ENCODE measurements around the gene DENND4C.
A peak's percentile ranks its signal among the peaks of the same experiment; 100 is the strongest.
"Not testable (repeated sequence)": the region's sequence is repeated elsewhere in the genome, so short reads cannot be mapped to it uniquely, and the experiment has no call there.

The DENND4C gene

GRCh38 chr9:19376931-19377330, 146.4 kb downstream of the DENND4C start:
- DNase-seq: no peak

DNA sequence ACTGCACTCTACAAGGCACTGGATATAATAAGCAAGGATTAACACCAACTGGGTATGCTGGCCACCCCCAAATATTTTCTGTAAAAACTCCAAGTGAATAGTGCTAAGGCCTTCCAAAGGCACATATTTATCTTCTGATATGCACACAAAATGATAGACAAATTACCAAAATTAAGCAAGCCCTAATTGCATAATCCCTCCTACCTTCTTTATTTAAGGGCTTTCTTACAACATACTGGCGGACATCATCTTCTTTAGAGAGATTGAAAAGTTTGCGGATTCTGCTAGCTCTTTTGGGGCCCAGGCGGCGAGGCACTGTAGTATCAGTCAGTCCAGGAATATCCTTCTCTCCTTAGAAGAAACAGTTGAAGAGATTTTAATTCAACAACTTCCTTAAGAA, 147.7 kb downstream of the DENND4C start:
- DNase-seq: no peak

DNA sequence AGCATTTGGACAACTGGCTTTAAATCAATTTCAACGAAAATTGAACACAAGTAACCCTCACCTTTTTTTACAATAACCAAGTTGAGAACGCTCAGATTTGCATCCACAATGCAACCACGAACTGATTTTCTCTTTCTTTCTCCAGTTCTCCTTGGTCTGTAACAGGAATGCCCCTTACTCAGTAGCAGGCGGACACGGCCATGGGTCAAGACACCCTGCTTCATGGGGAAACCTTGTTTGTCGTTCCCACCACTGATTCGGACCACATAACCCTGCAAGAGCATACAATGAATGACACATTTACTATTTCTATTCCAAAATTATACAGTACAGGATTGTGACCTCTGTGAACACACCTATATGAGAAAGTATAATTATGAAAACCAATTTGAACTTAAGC, 148.2 kb downstream of the DENND4C start:
- DNase-seq: no peak

- DNase-seq: no peak
These were observed 148.8 kb downstream of the DENND4C start for GRCh38 chr9:19379283-19379682.

- DNase-seq: peak; percentile 42
These were observed 149.2 kb downstream of the DENND4C start for GRCh38 chr9:19379697-19380046.

DNA sequence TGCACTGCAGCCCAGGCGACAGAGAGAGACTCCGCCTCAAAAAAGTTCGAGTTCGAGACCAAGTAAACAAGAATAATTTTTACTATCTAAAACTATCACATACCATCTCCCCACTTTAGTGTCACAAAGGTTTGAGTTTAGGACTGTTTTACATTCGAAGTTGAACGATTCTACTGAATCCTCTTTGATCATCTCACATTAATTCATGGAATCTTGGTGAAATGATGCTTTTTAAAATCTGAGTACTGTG, 150.3 kb downstream of the DENND4C start:
- no peak for DNase-seq

DNA sequence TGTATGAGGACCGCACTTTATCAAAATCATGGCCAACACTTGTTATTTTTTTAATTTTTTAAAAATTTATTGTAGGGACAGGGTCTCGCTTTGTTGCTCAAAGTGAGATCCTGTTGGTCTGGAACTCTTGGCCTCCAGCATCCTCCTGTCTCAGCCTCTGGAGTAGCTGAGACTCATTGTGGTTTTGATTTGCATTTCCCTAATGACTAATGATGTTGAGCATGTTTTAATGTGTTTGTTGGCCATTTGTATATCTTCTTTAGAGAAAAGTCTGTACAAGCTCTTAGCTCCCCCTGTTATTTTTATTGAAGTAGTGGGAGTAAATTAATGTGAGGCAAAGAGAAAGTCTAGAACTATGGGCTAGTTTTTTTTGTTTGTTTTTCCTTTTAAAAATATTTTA, 151.2 kb downstream of the DENND4C start:
- DNase-seq: no peak

DNA sequence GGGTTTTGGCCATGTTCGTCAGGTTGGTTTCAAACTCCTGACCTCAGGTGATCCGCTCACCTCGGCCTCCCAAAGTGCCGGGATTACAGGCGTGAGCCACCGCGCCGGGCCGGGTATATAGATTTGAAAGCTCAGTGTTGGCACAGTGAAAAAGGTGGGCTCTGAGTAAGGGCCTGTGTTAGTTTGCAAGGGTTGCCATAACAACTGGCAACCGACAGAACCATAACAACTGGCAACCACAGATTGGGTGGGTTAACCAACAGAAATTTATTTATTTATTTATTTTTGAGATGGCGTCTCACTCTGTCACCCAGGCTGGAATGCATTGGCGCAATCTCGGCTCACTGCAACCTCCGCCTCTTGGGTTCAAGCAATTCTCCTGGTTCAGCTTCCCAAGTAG, 154.7 kb downstream of the DENND4C start:
- not testable (repeated sequence) for DNase-seq

DNA sequence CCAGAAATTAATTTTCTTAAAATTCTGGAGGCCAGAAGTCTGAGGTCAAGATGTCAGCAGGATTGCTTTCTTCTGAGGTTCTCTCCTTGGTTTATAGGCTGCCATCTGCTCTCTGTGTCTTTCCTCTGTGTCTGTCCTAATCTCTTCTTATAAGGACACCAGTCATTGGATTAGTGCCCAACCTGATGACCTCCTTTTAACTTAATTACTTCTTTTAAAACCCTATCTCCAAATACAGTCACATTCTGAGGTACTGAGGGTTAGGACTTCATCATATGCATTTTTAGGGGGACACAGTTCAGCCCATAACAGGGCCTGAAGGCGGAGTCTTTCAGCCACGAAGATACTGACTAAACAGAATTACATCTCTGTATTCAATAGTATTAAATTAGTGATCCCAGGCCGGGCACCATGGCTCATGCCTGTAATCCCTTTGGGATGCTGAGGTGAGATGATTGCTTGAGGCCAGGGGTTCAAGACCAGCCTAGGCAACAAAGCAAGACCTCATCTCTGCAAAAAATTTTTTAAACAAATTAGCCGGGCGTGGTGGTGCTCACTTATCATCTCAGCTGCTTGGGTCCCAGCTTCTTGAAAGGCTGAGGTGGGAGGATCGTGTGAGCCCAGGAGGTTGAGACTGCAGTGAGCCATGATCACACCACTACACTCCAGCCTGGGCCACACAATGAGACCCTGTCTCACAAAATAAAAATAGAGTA, 155.5 kb downstream of the DENND4C start:
- DNase-seq: no peak

- no peak for DNase-seq
These were observed 156.1 kb downstream of the DENND4C start for GRCh38 chr9:19386502-19387044.

DNA sequence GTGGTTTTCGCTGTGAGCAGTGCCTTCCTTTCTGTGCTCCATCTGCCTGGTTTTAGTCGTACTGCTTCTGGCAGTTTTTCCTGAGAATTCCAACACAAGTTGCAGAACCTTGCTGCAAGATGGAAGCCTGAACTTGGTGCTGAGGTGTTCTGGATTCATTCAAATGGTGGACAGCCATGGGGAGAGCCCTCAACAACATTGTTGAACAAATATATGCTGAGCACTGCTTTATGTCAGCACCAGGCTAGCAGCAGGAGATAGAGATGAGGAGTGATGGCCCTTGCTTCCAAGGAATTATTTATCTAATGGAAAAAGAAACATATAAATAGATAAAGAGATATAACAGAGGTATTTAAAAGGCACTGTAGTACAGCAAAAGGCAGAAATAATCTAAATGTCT, 156.8 kb downstream of the DENND4C start:
- DNase-seq: no peak

- not testable (repeated sequence) for DNase-seq
These were observed 159.0 kb downstream of the DENND4C start for GRCh38 chr9:19389539-19389938.

- no peak for DNase-seq
These were observed 167.4 kb downstream of the DENND4C start for GRCh38 chr9:19397845-19398244.

- not testable (repeated sequence) for DNase-seq
These were observed 172.7 kb downstream of the DENND4C start for GRCh38 chr9:19403231-19403630.

- no peak for DNase-seq
These were observed 174.0 kb downstream of the DENND4C start for GRCh38 chr9:19404283-19405075.

DNA sequence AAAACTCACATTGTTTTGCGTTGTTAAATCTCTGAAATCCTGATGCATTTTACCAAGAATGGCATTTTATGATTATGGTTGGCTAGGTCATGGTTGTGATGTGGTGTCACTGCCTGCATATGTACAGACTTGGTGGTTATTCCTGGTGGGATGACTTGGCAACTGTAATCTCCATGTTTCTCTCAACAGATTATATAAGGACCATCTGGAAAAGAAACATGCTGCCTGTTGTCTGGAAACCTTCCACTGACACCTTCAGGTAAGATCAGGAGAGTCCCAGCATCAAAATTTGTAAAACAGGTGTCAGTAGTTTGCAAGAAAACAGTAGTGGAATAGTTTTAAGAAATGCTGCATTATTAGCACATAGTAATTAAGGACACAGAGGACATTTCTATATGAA, 175.3 kb downstream of the DENND4C start:
- DNase-seq: no peak

GRCh38 chr9:19408316-19408692, 177.8 kb downstream of the DENND4C start:
- DNase-seq: no peak

GRCh38 chr9:19408693-19409400, 178.4 kb downstream of the DENND4C start, which contains the start of gene ACER2:
Gene ACER2 (plus strand): TSS chr9:19409009. CDS start chr9:19409085, 76 bp downstream.
- peak; percentile 88 for DNase-seq

DNA sequence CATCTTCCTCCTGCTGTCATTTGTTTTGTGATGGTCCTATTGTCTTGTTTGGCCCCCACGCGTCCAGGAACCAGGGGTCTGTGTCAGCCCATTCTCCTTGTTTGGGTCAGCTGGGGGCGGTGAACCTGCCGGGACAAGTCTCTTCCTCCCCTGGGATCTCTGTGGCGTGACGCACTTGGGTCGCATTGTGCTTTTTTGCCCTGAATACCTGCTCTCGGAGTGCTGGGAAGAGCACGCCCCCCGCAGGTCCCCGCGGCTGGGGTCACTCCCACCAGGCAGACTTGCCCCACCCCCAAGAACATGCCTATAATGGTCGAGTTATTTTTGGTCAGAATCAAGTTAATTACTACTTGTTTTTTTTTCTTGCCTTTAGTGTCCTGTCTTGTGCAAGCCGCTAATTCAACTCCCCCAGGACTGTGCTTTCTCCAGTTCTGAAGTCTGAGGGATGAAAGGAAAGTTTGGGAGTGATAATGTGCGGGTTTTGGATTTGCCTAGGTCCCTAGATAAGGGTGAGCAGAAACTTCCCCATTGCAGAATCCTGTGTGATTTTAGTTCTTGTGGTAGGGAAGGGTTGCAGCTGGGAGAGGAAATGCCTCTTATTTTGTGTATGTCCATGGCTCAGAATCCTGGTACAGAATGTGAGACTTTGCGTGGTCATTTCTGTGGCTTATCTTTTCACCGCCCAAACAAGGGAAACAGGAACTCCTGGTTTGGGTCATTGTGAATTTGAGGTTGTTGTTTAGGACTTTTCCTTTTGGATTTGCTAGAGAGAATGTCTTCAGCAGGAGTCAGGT, 179.1 kb downstream of the DENND4C start:
- DNase-seq: no peak

GRCh38 chr9:19410195-19410503, 179.7 kb downstream of the DENND4C start:
- DNase-seq: no peak

DNA sequence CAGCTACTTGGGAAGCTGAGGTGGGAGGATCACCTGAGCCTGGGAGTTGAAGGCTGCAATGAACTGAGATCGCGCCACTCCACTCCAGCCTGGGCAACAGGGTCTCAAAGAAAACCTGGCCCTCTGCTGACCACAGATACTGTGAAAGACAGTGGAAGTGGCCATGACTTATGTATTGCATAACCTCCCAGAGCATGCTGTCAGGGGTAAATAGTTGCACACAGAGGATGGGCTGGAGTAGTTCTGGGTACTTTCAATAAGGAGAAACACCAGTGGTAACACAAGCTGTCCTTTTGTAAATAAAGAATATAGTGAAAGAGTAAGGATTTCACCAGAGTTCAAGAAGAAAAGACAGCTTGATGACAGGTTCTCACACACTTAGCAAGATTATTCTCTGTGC, 180.1 kb downstream of the DENND4C start:
- DNase-seq: no peak

GRCh38 chr9:19411316-19411715, 180.8 kb downstream of the DENND4C start:
- no peak for DNase-seq

DNA sequence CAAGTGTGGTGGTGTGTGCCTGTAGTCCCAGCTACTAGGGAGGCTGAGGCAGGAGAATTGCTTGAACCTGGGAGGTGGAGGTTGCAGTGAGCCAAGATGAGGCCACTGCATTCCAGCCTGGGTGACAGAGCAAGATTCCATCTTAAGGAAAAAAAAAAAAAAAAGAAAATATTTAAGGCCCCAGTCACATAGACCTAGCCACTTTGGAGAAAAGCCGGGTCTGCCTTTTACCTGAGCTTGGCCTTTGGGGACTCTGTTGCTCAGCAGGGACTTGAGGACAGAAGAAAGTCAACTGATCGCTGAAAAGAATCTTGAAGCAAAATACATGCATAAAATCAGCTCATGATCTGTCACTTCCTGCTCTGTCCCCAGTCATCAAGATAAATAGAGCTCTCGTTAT, 183.0 kb downstream of the DENND4C start:
- DNase-seq: not testable (repeated sequence)

All from activated gamma-delta T cell (primary cell).